ENCODE measurements around the gene GDPGP1. TPM values are rescaled to one million over a fixed set of nuclear protein-coding genes. Genes with fewer than 3 reads are reported as not detected.

The GDPGP1 gene
- polyA plus RNA-seq, 1 donor from 2014 or later: 4.3 TPM

DNA sequence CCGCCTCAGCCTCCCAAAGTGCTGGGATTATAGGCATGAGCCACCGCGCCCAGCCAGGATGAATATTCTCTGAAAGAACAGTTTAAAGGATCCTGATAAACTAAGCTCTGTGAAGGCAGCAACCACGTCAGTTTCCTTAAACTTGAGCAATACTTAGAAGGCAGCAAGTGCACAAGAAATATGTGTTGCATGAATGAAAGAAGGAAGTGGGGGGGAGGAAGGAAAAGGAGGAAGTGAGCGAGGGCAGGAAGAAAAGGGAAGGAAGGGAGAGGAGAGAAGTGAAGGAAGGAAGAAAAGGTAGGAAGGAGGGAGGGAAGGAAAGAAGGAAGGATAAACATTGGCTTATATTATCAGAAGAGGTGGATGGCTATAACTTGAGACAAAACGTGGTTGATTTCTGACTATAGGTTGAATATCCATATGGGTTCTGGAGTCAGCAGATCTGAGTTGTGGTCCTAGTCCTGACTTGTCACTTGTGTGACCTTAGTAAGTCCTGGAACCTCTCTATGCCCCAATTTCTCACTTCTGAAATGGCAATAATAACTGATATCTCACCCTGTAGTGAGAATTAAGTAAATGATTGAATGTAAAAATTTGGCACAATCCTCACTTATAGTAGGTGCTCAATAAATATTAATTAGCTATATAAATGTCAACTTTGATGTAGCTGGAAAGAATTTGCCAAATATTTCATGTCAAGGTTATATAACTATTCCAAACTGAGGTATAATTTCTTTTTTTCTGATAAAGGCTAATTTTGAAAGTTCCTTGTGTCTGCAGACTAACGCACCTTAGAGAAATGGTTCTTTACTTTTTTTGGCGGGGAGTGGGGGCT is 44.9 kb upstream of the GDPGP1 start:
- Histone ChIP-seq H3K4me3 (ENCODE audit: low read length) (no peak overlapping the region), H2AFZ (ENCODE audit: low read depth, low read length) (no peak overlapping the region), H3K9me2 (ENCODE audit: insufficient read depth, low read length) (no peaks in the 10 kb centered on the region), H3K9ac (ENCODE audit: low read length) (no peak overlapping the region), H3K79me2 (replicated peaks; ENCODE audit: insufficient read depth, low read length) (peaks cover 6% of the 10 kb centered on the region), H3F3A (ENCODE audit: insufficient read depth, low read length, poor library complexity, severe bottlenecking) (no peaks in the 10 kb centered on the region), H3K4me2 (ENCODE audit: low read length) (no peak overlapping the region), H3K27me3 (ENCODE audit: insufficient read depth, low read depth, low read length) (no peaks in the 10 kb centered on the region), H3K9me3 (ENCODE audit: low read length) (no peaks in the 10 kb centered on the region), H4K20me1 (ENCODE audit: insufficient read depth) (no peaks in the 10 kb centered on the region), H3K36me3 (ENCODE audit: insufficient read depth, low read length) (no peaks in the 10 kb centered on the region), H3K27ac (ENCODE audit: low read length) (no peak overlapping the region)
- TF ChIP-seq SMC3 (conservative IDR thresholded peaks at IDR 0.05; ENCODE audit: poor library complexity): no peak
- no peak for TF ChIP-seq RAD21 (conservative IDR thresholded peaks at IDR 0.05)
- TF ChIP-seq MXI1 (conservative IDR thresholded peaks at IDR 0.05; ENCODE audit: poor library complexity, severe bottlenecking): no peak
- TF ChIP-seq, protein P1, sequence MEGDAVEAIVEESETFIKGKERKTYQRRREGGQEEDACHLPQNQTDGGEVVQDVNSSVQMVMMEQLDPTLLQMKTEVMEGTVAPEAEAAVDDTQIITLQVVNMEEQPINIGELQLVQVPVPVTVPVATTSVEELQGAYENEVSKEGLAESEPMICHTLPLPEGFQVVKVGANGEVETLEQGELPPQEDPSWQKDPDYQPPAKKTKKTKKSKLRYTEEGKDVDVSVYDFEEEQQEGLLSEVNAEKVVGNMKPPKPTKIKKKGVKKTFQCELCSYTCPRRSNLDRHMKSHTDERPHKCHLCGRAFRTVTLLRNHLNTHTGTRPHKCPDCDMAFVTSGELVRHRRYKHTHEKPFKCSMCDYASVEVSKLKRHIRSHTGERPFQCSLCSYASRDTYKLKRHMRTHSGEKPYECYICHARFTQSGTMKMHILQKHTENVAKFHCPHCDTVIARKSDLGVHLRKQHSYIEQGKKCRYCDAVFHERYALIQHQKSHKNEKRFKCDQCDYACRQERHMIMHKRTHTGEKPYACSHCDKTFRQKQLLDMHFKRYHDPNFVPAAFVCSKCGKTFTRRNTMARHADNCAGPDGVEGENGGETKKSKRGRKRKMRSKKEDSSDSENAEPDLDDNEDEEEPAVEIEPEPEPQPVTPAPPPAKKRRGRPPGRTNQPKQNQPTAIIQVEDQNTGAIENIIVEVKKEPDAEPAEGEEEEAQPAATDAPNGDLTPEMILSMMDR (IDR thresholded peaks at IDR 0.05; ENCODE audit: poor library complexity, severe bottlenecking): no peak
- no peak for TF ChIP-seq POLR2AphosphoS5 (IDR thresholded peaks at IDR 0.05)
- TF ChIP-seq, protein P2, sequence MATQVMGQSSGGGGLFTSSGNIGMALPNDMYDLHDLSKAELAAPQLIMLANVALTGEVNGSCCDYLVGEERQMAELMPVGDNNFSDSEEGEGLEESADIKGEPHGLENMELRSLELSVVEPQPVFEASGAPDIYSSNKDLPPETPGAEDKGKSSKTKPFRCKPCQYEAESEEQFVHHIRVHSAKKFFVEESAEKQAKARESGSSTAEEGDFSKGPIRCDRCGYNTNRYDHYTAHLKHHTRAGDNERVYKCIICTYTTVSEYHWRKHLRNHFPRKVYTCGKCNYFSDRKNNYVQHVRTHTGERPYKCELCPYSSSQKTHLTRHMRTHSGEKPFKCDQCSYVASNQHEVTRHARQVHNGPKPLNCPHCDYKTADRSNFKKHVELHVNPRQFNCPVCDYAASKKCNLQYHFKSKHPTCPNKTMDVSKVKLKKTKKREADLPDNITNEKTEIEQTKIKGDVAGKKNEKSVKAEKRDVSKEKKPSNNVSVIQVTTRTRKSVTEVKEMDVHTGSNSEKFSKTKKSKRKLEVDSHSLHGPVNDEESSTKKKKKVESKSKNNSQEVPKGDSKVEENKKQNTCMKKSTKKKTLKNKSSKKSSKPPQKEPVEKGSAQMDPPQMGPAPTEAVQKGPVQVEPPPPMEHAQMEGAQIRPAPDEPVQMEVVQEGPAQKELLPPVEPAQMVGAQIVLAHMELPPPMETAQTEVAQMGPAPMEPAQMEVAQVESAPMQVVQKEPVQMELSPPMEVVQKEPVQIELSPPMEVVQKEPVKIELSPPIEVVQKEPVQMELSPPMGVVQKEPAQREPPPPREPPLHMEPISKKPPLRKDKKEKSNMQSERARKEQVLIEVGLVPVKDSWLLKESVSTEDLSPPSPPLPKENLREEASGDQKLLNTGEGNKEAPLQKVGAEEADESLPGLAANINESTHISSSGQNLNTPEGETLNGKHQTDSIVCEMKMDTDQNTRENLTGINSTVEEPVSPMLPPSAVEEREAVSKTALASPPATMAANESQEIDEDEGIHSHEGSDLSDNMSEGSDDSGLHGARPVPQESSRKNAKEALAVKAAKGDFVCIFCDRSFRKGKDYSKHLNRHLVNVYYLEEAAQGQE (IDR thresholded peaks at IDR 0.05; ENCODE audit: borderline replicate concordance): no peak
- no peak for TF ChIP-seq EP300 (conservative IDR thresholded peaks at IDR 0.05; ENCODE audit: poor library complexity, severe bottlenecking)
- no peak for TF ChIP-seq EZH2 (IDR thresholded peaks at IDR 0.05; ENCODE audit: borderline replicate concordance, insufficient read depth, low read length, poor library complexity, severe bottlenecking)
- no peak for TF ChIP-seq TAF1 (IDR thresholded peaks at IDR 0.05; ENCODE audit: low read depth)

DNA sequence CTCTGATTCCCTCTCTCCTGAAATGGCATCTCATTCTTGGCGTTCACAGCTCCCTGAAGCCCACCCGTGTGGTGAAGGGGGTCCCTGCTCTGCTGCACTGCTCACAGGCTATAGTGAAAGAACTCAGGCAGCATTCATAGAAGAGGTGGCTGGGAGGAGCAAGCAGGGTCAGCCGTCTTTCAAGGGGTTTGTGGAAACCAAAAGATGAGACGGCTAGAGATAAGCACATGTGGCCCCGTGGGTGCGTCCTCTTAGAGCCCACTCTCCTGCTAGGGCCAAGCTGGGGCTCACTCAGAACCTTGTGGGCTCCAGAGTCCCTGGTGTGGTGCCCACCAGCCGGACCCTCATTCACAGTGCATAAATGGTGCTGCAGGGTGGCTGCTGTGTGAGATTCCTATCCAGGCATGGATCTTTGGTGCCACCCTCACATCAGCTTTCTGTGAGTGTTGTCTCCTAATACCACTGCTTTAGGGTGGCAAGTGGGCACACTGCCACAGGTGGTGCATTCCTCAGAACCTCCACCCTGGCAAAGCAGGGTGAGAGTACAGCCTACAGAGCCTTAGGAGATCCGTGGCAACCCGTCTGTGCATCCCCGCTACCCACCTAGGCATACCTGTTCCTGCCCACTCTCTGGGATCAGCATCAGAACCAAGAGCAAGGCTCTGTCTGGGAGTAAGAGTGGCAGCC is 44.1 kb upstream of the GDPGP1 start:
- no peaks in the 10 kb centered on the region for H3K9me2 ChIP-seq (ENCODE audit: insufficient read depth, low read length)
- no peaks in the 10 kb centered on the region for H3K9me3 ChIP-seq (ENCODE audit: low read length)
- no peak overlapping the region for H3K9ac ChIP-seq (ENCODE audit: low read length)
- H3F3A ChIP-seq (ENCODE audit: insufficient read depth, low read length, poor library complexity, severe bottlenecking): no peaks in the 10 kb centered on the region
- no peak overlapping the region for H3K4me3 ChIP-seq (ENCODE audit: low read length)
- H3K27ac ChIP-seq (ENCODE audit: low read length): no peak overlapping the region
- no peak overlapping the region for H2AFZ ChIP-seq (ENCODE audit: low read depth, low read length)
- peaks cover 6% of the 10 kb centered on the region for H3K79me2 ChIP-seq (replicated peaks; ENCODE audit: insufficient read depth, low read length)
- H3K4me2 ChIP-seq (ENCODE audit: low read length): no peak overlapping the region
- no peaks in the 10 kb centered on the region for H3K36me3 ChIP-seq (ENCODE audit: insufficient read depth, low read length)
- TF ChIP-seq MXI1 (conservative IDR thresholded peaks at IDR 0.05; ENCODE audit: poor library complexity, severe bottlenecking) (no peak), EZH2 (IDR thresholded peaks at IDR 0.05; ENCODE audit: borderline replicate concordance, insufficient read depth, low read length, poor library complexity, severe bottlenecking) (no peak), TAF1 (IDR thresholded peaks at IDR 0.05; ENCODE audit: low read depth) (no peak), EP300 (conservative IDR thresholded peaks at IDR 0.05; ENCODE audit: poor library complexity, severe bottlenecking) (no peak), RAD21 (conservative IDR thresholded peaks at IDR 0.05) (no peak), POLR2AphosphoS5 (IDR thresholded peaks at IDR 0.05) (no peak), SMC3 (conservative IDR thresholded peaks at IDR 0.05; ENCODE audit: poor library complexity) (no peak)
- TF ChIP-seq, protein P1 (IDR thresholded peaks at IDR 0.05; ENCODE audit: poor library complexity, severe bottlenecking): no peak
- TF ChIP-seq, protein P2 (IDR thresholded peaks at IDR 0.05; ENCODE audit: borderline replicate concordance): no peak
- H4K20me1 ChIP-seq (ENCODE audit: insufficient read depth): no peaks in the 10 kb centered on the region
- H3K27me3 ChIP-seq (ENCODE audit: insufficient read depth, low read depth, low read length): no peaks in the 10 kb centered on the region

Measured in neural cell (in vitro differentiated cells).